Measurements from ENCODE around the gene CFAP210.
"Not testable (repeated sequence)": the region's sequence is repeated elsewhere in the genome, so short reads cannot be mapped to it uniquely, and the experiment has no call there.

Gene CFAP210

DNA sequence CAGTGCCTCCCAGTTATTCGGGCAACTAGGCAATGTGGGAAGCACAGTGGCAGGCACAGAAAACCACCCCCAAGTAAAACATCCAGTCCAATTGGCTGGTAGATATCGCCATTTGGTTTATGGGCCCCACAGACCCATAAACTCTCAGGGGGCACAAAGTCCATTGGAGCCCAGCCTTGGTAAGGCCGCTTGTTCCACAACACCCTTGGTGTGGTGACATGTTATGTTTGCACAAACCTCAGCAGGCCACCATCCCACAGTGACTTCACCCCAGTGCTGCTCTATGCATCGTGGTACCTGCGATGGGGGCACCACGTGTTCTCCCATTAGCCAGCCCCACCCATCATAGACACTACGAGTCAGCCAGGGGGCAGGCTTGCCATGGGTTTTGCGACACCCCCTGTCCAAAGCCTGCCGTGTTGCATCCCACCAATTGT, 18.6 kb upstream of the CFAP210 start:
- DNase-seq (ENCODE audit: low spot score) = no peak

DNA sequence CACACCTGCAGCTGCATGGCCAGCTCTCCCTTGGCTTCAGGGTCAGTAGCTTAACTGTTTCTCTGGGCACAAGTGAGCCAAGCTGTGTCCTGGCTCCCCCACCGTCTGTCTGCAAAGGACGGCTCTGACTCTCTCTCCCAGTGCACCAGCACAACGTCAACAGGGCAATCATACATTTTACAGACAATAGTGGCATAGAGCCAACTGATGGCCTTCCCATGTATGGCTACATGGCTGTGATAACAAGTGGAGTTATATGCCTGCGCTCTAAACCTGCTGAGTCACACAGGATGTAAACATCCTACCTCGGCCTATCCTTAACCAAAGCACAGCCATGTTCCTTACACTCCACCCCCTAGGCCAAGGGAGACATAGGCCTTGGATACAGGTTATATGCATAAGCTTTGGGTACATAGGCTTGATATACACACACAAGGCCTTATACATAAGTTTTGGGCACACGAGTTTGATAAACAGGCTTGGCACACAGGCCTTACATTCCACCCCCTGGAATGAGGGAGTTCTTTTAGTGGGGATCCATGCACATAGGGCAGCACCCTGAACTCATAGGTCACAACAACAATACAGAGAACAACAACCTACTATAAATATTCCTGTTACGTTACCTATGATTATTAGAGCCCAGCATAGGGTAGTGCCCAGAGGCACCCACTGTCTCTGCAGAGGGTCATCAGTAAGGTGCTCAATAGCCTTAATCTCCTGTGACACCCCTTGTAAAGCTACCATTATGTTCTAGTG, 17.7 kb upstream of the CFAP210 start:
- DNase-seq (ENCODE audit: low spot score) = no peak

DNA sequence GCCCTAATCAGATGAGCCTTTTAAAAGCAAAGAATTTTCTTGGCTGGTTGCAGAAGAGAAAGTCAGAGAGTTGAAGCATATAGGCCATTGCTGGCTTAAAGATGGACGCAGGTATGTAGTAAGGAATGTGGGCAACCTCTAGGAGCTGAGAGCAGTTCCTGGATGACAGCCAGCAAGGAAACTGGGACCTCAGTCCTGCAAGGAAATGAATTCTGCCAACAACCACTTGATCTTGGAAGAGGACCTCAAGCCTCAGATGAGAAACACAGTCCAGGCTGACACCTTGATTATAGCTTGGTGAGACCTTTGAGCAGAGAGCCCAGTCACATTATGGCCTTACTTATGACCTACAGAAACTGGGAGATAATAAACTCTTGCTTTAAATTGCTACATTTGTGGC, 15.8 kb upstream of the CFAP210 start:
- no peak for DNase-seq (ENCODE audit: low spot score)

DNA sequence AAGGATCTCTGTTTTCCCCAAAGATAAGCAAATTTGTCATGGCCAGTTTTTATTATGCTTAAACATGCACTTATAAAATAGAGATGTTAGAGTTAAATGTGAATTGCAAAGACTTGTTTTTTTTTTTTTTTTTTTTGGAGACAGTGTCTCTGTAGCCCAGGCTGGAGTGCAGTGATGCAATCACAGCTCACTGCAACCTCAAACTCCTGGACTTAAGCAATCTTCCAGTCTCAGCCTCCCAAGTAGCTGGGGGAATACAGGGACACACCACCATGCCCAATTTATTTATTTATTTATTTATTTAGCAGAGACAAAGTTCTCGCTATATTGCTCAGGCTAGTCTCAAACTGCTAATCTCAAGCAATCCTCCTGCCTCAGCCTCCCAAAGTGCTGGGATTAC, 15.1 kb upstream of the CFAP210 start:
- no peak for DNase-seq (ENCODE audit: low spot score)

DNA sequence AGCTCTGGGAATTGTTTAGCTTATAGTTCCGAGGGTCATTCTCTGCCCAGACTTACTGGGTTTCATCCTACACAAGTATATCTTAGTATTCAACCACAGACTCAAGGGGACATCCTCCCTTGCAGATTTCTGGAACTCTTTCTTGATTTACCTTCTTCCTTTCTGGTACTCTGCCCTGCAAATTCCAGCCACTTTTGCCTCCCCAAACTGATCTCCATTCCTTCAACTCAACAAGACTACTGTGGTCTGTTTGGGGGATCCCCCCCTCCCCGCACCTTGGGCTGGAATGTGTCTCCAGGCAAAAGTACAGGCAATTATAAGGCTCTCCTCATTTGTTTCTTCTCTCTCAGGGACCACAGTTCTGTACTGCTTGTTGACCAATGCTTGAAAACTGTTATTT, 13.4 kb upstream of the CFAP210 start:
- DNase-seq (ENCODE audit: low spot score) = no peak

DNA sequence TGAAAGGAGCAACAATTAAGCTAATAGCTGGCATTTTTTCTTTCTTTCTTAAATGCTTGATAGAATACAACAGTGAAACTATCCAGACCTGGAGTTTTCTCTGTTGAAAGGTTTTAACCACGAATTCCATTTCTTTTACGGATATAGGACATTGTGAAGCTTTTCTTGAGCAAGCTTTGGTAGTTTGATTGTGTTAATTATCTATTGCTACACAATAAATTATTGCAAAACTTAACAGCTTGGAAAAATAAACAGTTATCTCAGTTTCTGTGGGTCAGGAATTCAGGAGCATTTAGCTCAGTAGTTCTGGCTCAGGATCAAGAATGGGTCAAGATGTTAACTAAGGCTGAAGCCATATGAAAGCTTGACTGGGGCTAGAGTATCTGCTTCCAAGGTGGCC, 11.7 kb upstream of the CFAP210 start:
- DNase-seq (ENCODE audit: low spot score) = no peak

DNA sequence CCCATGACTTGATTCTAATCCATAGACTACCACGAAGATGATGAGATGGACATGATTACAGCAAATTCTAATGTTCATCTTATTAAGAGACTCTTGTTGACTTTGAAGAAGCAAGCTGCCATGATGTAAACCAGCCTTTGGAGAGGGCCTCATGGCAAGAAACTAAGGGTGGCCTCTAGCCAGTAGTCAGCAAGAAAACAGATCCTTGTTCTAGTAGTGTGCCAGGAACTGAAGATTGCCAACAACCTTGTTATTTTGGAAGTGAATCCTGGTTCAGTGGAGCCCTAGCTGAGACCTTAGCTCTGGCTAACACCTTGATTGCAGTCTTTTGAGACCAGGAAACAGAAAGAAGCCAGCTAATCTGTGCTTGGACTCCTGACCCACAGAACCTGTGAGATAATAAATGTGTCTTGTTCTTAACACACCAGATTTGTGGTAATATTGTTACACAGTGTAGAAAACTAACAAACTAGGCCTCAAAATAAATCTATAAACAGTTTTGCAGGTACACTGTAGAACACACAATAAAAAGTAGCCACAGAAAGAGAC, 10.0 kb upstream of the CFAP210 start:
- DNase-seq (ENCODE audit: low spot score) = no peak

DNA sequence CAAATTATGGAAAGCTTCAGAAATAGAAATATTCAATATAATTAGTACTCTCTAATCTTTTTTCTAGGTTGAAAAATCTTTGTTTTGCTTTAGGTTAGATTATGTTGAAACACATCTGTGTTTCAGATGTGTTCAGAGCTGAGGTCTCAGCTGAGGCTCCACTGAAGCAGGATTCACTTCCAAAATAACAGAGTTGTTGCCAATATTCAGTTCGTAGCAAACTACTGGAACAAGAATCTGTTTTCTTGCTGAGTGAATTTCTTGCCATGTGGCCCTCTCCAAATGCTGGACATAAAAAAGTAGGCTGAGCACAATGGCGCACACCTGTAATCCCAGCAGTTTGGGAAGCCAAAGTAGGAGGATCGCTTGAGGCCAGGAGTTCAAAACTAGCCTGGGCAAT, 8.8 kb upstream of the CFAP210 start:
- no peak for DNase-seq (ENCODE audit: low spot score)

DNA sequence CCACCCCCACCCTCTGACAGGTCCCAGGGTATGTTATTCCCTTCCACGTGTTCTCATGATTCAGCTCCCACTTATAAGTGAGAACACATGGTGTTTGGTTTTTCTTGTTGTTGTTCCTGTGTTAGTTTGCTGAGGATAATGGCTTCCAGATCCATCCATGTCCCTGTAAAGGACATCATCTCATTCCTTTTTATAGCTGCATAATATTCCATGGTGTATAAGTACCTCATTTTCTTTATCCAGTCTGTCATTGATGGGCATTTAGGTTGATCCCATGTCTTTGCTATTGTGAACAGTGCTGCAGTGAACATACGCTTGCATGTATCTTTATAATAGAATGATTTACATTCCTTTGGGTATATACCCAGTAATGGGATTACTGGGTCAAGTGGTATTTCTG, 5.0 kb upstream of the CFAP210 start:
- not testable (repeated sequence) for DNase-seq (ENCODE audit: low spot score)

DNA sequence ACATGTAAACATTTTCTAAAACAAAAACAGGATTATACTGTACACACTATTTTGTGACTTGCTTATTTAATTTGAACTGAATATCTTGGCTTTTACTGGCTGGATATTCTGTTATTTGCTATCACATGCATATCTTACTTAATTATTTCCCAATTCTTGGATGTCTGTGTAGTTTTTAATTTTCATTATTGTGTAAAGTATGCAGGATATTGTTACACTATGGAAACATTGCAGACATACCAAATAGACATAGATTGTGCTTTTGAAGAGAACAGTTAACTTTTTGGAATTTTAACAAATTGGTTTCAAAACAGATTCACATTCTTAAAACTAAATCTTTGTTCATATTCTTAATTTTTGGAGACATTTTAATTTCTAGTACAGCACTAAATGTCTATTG, 2.2 kb upstream of the CFAP210 start:
- DNase-seq (ENCODE audit: low spot score) = no peak

DNA sequence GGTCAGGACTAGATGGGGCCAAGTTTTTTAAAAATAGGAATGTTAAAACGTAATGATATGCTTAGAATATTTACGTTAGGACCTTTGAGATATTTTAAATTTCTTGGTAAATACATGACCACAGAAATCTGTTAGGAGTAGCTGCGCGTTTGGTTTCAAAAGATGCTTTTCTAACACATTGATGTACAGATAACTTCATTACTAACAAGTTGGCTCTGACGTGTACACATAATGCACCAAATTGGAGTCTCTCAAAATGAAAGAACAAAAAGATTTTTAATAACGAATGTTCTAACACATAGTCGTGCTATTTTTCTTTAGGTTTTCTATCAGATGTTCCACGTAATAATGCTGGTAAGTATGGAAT, 672 bp upstream of the CFAP210 start:
- no peak for DNase-seq (ENCODE audit: low spot score)

DNA sequence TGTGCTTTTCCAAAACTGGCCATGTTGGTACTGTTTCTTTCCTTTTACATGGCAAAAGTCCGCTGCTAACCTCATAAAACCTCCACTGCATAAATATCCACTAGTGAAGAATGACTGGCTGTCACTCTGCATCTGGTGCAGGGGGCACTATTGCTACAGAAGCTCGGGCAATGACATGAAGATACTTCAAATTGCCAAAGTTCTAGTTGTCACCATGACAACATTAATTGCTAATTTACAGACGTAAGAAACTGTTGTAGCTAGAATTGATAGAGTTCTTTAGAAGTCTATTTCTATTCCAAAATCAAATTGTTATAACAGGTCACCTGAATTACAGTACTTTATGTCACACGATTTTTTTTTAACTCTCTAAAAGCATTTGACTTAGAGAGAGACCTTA, 845 bp downstream of the CFAP210 start:
- no peak for DNase-seq (ENCODE audit: low spot score)

DNA sequence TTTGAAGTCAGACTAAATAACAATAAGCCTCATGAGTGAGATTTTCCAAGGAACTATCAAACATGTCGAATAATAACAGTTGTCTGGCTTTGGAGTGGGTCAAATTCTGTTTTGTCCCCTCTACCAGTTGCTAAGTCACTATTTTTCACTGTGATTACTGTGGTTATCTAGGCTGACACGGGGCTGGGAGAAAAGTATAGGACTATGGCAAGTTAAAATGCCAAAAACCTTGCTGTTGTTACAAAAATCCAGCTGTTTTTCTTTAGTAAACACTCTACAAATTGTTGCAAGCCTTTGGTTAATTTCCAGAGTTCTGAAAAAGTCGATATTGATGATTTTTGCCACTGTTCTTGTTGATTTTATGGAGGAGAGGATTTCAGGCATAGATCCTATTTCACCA, 1.5 kb downstream of the CFAP210 start:
- DNase-seq (ENCODE audit: low spot score) = no peak

DNA sequence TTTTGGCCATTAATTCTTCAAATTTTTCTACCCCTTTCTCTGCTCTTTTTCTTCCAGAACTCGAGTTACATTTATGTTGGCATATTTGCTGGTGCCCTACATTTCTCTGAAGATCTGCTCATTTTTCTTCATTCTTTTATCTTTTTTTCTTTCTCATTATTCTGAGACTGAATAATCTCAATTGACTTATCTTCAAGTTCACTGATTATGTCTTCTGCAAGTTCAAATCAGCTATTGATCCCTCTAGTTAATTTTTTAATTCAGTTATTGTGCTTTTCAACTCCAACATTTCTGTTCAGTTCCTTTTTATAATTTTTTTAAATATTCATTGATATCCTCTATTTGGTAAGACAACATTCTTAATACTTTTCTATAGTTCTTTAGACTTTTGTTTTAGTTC, 3.2 kb downstream of the CFAP210 start:
- DNase-seq (ENCODE audit: low spot score) = no peak

DNA sequence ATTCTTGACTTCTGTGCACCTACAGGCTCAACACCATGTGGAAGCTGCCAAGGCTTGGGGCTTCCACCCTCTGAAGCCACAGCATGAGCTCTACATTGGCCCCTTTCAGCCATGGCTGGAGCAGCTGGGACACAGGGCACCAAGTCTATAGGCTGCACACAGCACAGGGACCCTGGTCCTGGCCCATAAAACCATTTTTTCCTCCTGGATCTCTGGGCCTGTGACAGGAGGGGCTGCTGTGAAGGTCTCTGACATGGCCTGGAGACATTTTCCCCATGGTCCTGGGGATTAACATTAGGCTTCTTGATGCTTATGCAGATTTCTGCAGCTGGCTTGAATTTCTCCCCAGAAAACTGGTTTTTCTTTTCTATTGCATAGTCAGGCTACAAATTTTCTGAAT, 6.3 kb downstream of the CFAP210 start:
- DNase-seq (ENCODE audit: low spot score) = not testable (repeated sequence)

DNA sequence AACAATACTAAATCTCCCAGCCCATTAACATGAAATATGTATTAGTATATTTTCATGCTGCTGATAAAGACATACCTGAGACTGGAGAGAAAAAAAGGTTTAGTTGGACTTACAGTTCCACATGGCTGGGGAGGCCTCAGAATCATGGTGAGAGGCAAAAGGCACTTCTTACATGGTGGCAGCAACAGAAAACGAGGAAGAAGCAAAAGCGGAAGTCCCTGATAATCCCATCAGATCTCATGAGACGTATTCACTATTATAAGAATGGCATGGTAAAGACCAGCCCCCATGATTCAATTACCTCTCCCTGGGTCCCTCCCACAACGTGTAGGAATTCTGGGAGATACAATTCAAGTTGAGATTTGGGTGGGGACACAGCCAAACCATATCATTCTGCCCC, 7.4 kb downstream of the CFAP210 start:
- DNase-seq (ENCODE audit: low spot score) = not testable (repeated sequence)

DNA sequence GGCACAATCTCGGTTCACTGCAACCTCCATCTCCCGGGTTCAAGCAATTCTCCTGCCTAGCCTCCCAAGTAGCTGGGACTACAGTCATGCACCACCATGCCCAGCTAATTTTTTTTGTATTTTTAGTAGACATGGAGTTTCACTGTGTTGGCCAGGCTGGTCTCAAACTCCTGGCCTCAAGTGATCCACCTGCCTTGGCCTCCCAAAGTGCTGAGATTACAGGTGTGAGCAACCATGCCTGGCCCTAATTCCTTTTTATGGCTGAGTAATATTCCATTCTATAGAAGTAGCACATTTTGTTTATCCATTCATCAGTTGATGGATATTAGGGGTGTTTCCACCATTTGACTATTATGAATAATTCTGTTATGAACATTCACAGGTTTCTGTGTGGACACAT, 9.5 kb downstream of the CFAP210 start:
- not testable (repeated sequence) for DNase-seq (ENCODE audit: low spot score)

DNA sequence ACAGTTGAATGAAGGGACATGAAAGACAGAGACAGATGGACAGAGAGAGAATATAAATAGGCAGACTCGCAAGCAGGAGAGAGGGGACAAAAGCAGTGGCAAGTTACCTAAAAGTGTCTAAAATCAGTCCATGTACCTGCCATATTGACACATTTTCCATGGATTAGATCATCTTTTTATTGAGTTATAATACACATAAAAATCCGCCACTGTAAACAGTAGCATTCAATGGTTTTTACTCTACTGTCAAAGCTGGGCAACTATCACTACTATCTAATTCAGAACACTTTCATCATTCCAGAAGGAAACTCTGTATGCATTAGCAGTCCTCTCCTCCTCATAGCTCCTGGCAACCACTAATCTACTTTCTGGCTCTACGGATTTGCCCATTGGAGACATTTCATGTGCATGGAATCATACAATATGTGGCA, 10.1 kb downstream of the CFAP210 start:
- DNase-seq (ENCODE audit: low spot score) = no peak

DNA sequence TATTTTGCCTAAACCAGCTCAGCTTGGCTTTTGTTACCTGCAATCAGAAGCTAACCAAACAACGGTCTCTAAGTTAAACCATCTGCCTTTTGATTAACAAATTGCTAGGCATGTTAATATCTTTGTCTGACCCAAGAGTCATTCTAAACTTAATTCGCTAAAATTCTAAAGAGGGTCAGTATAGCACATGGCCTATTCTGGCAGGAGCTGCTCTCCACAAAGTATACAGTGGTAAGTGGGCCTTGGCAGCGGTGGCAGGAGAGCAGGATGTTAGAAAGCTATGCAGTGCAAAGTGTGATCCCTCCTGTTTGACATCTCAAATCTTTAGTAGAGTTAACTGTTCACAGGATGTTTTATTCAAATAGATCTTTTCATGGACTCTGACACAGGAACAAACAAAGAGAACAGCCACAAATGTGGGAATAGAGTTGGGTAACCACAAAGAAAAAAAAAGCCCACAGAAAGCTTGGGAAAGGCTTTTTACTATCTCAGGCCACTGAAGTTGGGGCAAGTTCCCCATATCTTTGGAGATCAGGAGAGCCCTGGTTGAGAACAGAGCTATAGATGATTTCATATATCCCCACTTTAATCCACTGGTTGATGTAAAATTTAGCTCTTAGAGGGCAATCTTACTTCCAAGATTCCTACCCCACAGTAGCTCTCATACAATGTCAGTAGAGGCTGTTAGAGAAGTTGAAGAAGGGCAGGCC, 10.6 kb downstream of the CFAP210 start:
- no peak for DNase-seq (ENCODE audit: low spot score)

DNA sequence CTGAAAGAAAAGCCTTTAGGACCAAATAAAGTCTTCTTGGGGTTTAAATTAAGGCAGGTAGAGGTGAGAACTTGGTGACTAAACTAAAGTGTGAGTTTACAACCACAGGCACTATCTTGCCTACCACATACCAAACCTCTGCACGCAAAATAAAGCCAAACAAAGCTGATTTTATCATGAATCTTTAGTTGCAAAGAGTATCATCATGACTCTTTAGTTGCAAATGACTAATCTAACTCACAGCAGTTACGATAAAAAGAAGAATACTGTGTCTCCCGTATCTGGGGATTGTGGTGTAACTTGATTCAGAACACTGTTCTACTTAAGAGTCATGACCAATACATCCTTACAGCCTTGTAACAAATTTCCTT, 11.2 kb downstream of the CFAP210 start:
- DNase-seq (ENCODE audit: low spot score) = no peak

DNA sequence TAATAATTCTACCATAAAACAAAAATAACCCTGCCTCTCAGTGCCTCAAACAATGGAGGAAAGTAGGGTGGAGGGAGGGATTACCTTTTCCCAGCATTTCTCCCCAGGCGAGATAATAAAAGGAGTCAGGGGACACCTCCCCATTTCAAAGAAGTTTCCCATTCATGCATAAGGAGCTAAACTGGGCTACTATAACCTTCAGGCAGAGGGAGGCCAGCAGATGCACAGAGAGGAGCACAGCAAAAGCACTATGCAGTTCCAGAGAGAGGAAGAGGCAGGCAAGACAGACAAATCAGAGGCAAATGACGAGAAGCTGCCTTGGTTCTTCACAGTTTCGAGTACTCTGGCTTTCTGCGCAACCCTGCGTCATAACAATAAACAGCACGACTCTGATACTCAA, 17.4 kb downstream of the CFAP210 start:
- no peak for DNase-seq (ENCODE audit: low spot score)

DNA sequence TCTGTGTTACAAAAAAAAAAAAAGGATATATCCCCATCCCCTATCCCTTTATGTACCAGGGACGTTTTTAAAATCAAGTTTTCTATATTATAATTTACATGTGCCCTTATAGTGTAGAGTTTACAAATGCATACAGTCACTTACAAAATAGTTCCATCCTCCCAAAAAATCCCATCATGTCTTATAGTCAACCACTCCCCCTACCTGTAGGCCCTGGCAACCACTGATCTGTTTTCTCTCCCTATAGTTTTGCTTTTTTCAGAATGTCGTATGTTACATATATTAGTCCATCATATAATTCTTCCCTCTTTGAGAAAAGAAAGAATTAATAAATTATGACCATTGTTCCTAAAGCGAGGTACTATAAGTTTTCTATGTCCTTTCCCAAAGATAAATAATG, 17.8 kb downstream of the CFAP210 start:
- no peak for DNase-seq (ENCODE audit: low spot score)

DNA sequence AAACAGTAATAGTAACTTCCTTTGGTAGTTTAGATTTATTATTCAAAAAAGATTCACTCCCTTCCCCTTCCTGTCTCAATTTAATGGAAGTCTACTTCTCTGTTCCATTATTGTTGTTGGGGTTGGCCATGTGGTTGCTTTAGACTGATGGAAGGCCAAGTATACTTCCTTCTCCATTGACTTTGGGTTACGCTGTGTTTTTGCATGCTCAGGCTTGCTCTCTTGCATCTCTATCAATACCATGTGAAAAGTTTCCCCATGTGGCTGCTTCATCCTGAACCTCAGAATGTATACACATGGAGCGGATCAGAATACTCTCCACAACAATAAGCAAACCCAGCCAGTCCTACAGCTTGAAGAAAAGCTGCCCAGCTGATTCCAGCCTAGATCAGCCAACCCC, 20.3 kb downstream of the CFAP210 start:
- DNase-seq (ENCODE audit: low spot score) = no peak

DNA sequence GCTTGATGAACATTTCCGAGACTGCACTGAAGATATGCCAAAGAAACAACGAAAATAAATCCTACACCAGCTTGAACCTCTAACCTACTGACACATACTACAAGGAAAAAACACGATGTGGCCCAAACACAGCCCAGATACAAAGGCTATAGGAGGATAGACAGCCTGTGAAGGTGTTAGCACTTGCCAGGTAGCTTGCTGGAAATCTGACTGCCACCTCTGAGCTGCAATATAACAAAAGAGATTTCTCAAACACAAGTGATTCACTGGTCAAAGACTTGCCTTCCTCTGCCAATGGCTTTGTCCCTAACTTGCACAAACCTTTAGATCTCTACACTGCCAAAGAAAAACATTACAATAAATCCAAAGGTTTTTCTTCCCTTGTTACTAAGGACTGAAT, 21.1 kb downstream of the CFAP210 start:
- no peak for DNase-seq (ENCODE audit: low spot score)

Data from ecto neural progenitor cell (in vitro differentiated cells).